K562 (cell line): ENCODE measurements around the gene TBRG1. TPM values are rescaled to one million over a fixed set of nuclear protein-coding genes. Genes with fewer than 3 reads are reported as not detected.
A peak's percentile ranks its signal among the peaks of the same experiment; 100 is the strongest.

Source experiments
- ATF2 ChIP-seq: sonication (generic); formaldehyde crosslinking; IDR thresholded peaks from 2 replicates; pipeline ENCODE4 v1.8.1; 2022; ENCODE audit warnings: missing genetic modification reagents
- DIDO1 ChIP-seq: fragments of 450-650 bp; IDR thresholded peaks from 2 replicates; pipeline ENCODE4 v1.6.1; 2016; ENCODE audit warnings: low read depth, missing biosample characterization, missing genetic modification characterization
- ETV1 ChIP-seq: fragments of 450-650 bp; conservative IDR thresholded peaks from 2 replicates; pipeline ENCODE4 v1.6.1; 2016; ENCODE audit warnings: missing genetic modification characterization, control low read depth, low read depth, missing compliant biosample characterization
- FUS ChIP-seq: fragments of 200-400 bp; formaldehyde crosslinking; optimal IDR thresholded peaks from 2 replicates; pipeline ENCODE3; 2017; ENCODE audit warnings: low read depth, low read length
- HCFC1 ChIP-seq: IDR thresholded peaks from 2 replicates; pipeline ENCODE4 v1.6.1; 2012; ENCODE audit warnings: low read depth, low read length, improper control_type of control experiment
- NRF1 ChIP-seq, 2 experiments: fragments of 450-650 bp; IDR thresholded peaks in 1 of 2; conservative IDR thresholded peaks in 1 of 2; 2 replicates each; pipeline ENCODE4 v1.6.1; 2014; ENCODE audit warnings: mild to moderate bottlenecking in 2 of 2
- PHF21A ChIP-seq: fragments of 450-650 bp; IDR thresholded peaks from 2 replicates; pipeline ENCODE4 v1.6.1; 2017; ENCODE audit warnings: low read depth, borderline replicate concordance
- POLR2G ChIP-seq: fragments of 200-400 bp; formaldehyde crosslinking; IDR thresholded peaks from 2 replicates; pipeline ENCODE4 v1.6.1; 2017; ENCODE audit warnings: low read depth, mild to moderate bottlenecking, antibody characterized with exemption, low read length, moderate library complexity
- SAFB ChIP-seq: fragments of 200-400 bp; formaldehyde crosslinking; IDR thresholded peaks from 2 replicates; pipeline ENCODE4 v1.6.1; 2017; ENCODE audit warnings: low read depth, low read length, borderline replicate concordance
- SMAD2 ChIP-seq: fragments of 150-350 bp; IDR thresholded peaks from 2 replicates; pipeline ENCODE4 v1.6.1; 2014; ENCODE audit warnings: low read depth, mild to moderate bottlenecking, low read length
- THAP12 ChIP-seq: fragments of 250-450 bp; sonication (Bioruptor Pico); IDR thresholded peaks from 2 replicates; pipeline ENCODE4 v1.9.0; 2021; ENCODE audit warnings: mild to moderate bottlenecking, inconsistent platforms
- ZBTB9 ChIP-seq: fragments of 450-650 bp; formaldehyde crosslinking; IDR thresholded peaks from 2 replicates; pipeline ENCODE4 v1.4.0; 2020; ENCODE audit warnings: mild to moderate bottlenecking, moderate library complexity
- ZNF77 ChIP-seq: fragments of 250-450 bp; sonication (Bioruptor Pico); IDR thresholded peaks from 2 replicates; pipeline ENCODE4 v1.5.0; 2020
- polyA plus RNA-seq, 8 experiments: library from polyadenylated mRNA; depleted of rRNA in 4 of 8; stranded (reverse) in 5 of 8; unstranded in 3 of 8; fragments of >200 nt; fragmentation: Nextera tagmentation in 2 of 8; fragmentation: Illumina TruSeq in 1 of 8; extraction: Ambion mirVana in 2 of 8; extraction: Trizol in 1 of 8; gene quantifications; 2 replicates each; pipeline versions ENCODE4 v1.2.1 to v1.2.3, GENCODE V29; 2011 to 2014; ENCODE audit warnings: inconsistent platforms in 1 of 8, missing spikeins in 1 of 8
- total RNA-seq, 7 experiments: library from RNA; depleted of rRNA in 6 of 7; stranded (reverse); fragments of >200 nt in 6 of 7; fragmentation: Illumina TruSeq in 2 of 7; extraction: Trizol in 2 of 7; gene quantifications; 2 replicates each; pipeline versions ENCODE4 v1.2.1 to v1.2.3, GENCODE V29; 2011 to 2021; ENCODE audit warnings: low replicate concordance in 1 of 7
- TF ChIP-seq, protein P1 (sequence below): fragments of 450-650 bp; IDR thresholded peaks from 2 replicates; pipeline ENCODE4 v1.6.1; 2018; ENCODE audit warnings: mild to moderate bottlenecking, low read depth; ENCODE audit not compliant: partially characterized antibody
- TF ChIP-seq, protein P2 (sequence below): fragments of 250-450 bp; sonication (Bioruptor Pico); IDR thresholded peaks from 2 replicates; pipeline ENCODE4 v1.8.0; 2021; ENCODE audit warnings: moderate library complexity, mild to moderate bottlenecking, inconsistent platforms
- TF ChIP-seq, protein P3 (sequence below), 2 experiments: fragments of 450-650 bp in 1 of 2; sonication (generic) in 1 of 2; formaldehyde crosslinking in 1 of 2; IDR thresholded peaks in 1 of 2; conservative IDR thresholded peaks in 1 of 2; 2 replicates each; pipeline versions ENCODE4 v1.6.1 to v1.8.1; 2016 to 2023; ENCODE audit warnings: mild to moderate bottlenecking in 2 of 2, moderate library complexity in 2 of 2, inconsistent platforms in 1 of 2, missing genetic modification reagents in 1 of 2
- TF ChIP-seq, protein P4 (sequence below): sonication (generic); formaldehyde crosslinking; IDR thresholded peaks from 2 replicates; pipeline ENCODE4 v1.8.0; 2022; ENCODE audit warnings: missing genetic modification reagents, mild to moderate bottlenecking, moderate library complexity, borderline replicate concordance

The TBRG1 gene
- total and polyA plus RNA-seq, 9 of the 15 experiments (the other 6 are each of a cell fraction or from before 2014, with no cell fraction given): 8.7 to 30.0 (median 20.2) TPM

DNA sequence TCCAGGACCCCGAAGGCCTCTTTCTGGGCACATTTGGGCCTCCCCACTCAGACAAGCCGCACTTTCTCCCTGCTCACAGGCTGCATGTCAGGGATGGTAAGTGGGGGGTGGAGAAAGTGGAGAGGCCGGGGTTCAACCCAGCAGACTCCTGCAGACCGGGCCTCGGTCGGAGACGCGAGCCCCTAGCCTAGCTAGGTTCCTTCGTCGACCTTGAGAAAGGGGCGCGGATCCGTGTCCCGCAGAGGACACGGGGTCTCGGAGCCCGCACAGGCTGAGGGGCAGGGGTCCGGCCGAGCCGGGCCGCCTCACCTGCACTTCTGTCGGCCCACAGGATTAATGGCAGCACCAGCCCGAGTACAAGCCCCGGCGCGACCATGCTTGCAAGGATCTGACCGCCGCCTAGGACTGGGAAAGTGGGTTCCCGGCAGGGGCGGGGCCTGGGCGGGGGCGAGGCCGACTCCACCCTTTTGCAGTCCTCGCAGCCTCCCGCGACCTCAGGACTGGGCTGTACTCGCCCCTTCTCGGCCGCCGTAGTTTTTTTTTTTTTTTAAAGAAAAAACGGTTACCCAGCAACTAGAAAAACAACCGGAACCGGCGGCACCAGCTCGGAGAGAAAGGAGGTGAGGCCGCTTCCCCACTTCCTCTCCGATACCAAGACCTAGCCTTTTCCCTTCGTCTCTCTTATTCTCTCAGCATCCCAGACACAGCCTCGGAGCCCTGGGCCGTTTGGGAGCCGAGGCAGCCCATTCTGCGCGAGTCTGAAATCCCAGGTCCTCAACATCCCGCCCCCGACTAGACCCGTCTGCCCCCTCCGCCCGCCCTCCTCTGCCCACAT lies 50.9 kb downstream of the TBRG1 start, which contains the start of the genes SIAE and SPA17 (continued):
- TF ChIP-seq, protein P1, sequence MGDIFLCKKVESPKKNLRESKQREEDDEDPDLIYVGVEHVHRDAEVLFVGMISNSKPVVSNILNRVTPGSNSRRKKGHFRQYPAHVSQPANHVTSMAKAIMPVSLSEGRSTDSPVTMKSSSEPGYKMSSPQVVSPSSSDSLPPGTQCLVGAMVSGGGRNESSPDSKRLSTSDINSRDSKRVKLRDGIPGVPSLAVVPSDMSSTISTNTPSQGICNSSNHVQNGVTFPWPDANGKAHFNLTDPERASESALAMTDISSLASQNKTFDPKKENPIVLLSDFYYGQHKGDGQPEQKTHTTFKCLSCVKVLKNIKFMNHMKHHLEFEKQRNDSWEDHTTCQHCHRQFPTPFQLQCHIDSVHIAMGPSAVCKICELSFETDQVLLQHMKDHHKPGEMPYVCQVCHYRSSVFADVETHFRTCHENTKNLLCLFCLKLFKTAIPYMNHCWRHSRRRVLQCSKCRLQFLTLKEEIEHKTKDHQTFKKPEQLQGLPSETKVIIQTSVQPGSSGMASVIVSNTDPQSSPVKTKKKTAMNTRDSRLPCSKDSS: no peak
- peak; percentile 68 for TF ChIP-seq ETV1 (tag)
- no peak for TF ChIP-seq SMAD2
- TF ChIP-seq, protein P2, sequence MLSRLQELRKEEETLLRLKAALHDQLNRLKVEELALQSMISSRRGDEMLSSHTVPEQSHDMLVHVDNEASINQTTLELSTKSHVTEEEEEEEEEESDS (CRISPR knock-in tag): no peak
- no peak for TF ChIP-seq ZNF77 (CRISPR knock-in tag)
- TF ChIP-seq PHF21A: no peak
- no peak for TF ChIP-seq ATF2 (CRISPR knock-in tag)
- no peak for TF ChIP-seq FUS
- no peak for TF ChIP-seq NRF1 (conservative IDR thresholded peaks at IDR 0.05 in 1 of 2, IDR thresholded peaks at IDR 0.05 in 1 of 2)
- TF ChIP-seq SAFB: no peak
- 0 out of 2 replicates have a peak, but pooled peaks have one; percentile 70 for TF ChIP-seq THAP12 (CRISPR knock-in tag)
- TF ChIP-seq POLR2G: peak; percentile 94
- TF ChIP-seq ZBTB9 (CRISPR knock-in tag): no peak
- TF ChIP-seq, protein P3, sequence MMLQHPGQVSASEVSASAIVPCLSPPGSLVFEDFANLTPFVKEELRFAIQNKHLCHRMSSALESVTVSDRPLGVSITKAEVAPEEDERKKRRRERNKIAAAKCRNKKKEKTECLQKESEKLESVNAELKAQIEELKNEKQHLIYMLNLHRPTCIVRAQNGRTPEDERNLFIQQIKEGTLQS (IDR thresholded peaks at IDR 0.05): no peak
- TF ChIP-seq, protein P3 (CRISPR knock-in tag; conservative IDR thresholded peaks at IDR 0.05): no peak
- TF ChIP-seq HCFC1: peak; percentile 51; the same call in 1 of the 2 replicates
- TF ChIP-seq DIDO1: no peak
- TF ChIP-seq, protein P4, sequence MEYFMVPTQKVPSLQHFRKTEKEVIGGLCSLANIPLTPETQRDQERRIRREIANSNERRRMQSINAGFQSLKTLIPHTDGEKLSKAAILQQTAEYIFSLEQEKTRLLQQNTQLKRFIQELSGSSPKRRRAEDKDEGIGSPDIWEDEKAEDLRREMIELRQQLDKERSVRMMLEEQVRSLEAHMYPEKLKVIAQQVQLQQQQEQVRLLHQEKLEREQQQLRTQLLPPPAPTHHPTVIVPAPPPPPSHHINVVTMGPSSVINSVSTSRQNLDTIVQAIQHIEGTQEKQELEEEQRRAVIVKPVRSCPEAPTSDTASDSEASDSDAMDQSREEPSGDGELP (CRISPR knock-in tag): no peak
